Right cardiac atrium (tissue), 5 donors: Measurements from ENCODE around the gene MORN1. TPM values are rescaled to one million over a fixed set of nuclear protein-coding genes. Genes with fewer than 3 reads are reported as not detected.

Experiments used
- ATAC-seq, 2 donors: fragments of 200-7000 bp; cut with Tn5 transposase; one replicate each; pipeline versions ENCODE4 v1.8.0 to v1.9.1; 2020; ENCODE audit warnings: moderate library complexity in 2 of 2, mild to moderate bottlenecking in 1 of 2
- DNase-seq, 3 donors: peaks; one replicate each; pipeline ENCODE4 v3.0.0-alpha.2; 2020
- H3K27ac ChIP-seq: one replicate; pipeline ENCODE4 v1.5.1; 2013; ENCODE audit warnings: mild to moderate bottlenecking, low read length, control low read depth, moderate library complexity
- H3K27me3 ChIP-seq: one replicate; pipeline ENCODE4 v1.6.1; 2013; ENCODE audit not compliant: control insufficient read depth, insufficient read depth
- H3K4me1 ChIP-seq: one replicate; pipeline ENCODE4 v1.6.1; 2013; ENCODE audit warnings: low read length; ENCODE audit not compliant: control insufficient read depth, insufficient read depth
- H3K4me3 ChIP-seq: one replicate; pipeline ENCODE4 v1.5.1; 2013; ENCODE audit warnings: low read length, control low read depth
- H3K9me3 ChIP-seq: one replicate; pipeline ENCODE4 v1.6.1; 2013; ENCODE audit warnings: low read length; ENCODE audit not compliant: control insufficient read depth
- WGBS: extraction: QIAGEN DNeasy Blood & Tissue Kit; methylation state at CpG from one replicate; pipeline ENCODE4 v1.1.7; 2013; 5-methylcytosine and 5-hydroxymethylcytosine counted together
- intact Hi-C, 4 donors: fragments of 100-400 bp; cut with DNase I; formaldehyde crosslinking; loops; one replicate each; pipeline versions ENCODE4 v1.11.0 to v1.14.0; 2022 to 2023
- polyA plus RNA-seq: library from polyadenylated mRNA; stranded (reverse); fragments of 200-250 nt; gene quantifications from one replicate; pipeline ENCODE4 v1.2.3, GENCODE V29; 2013
- total RNA-seq, 4 donors: library from RNA; stranded (reverse); fragmentation: NEBNext Ultra II Directional; extraction: Animal tissue kit (Norgen Biotek cat#: 25700); gene quantifications; one replicate each; pipeline ENCODE4 v1.2.1, GENCODE V29; 2021
- donor health status: healthy with polysubstance abuse.
- donor health status: DM: no; HTN: yes; CAD: no.
- donor health status: DM: no; HTN: no; CAD: no.
- donor health status: DM: no; HTN: yes; CAD: no; lungs with severe emphysema.
- donor health status: DM: yes; HTN: yes; CAD: no.

MORN1 gene
- total and polyA plus RNA-seq, 5 donors, result 3.2 to 5.1 (median 4.1) TPM

- ATAC-seq (no peak), DNase-seq (peak; percentile 26 to 66 (median 59))
- Histone ChIP-seq H3K27ac (peak overlapping the region; percentile 1), H3K9me3 (no peaks in the 10 kb centered on the region), H3K4me3 (no peak overlapping the region), H3K27me3 (no peaks in the 10 kb centered on the region), H3K4me1 (peaks cover 63% of the 10 kb centered on the region)
- WGBS, result 52% methylated on average over 24 of the region's 24 CpGs
- intact Hi-C loops, result no loop called here
Observed at GRCh38 chr1:2274231-2274928, 117.0 kb downstream of the MORN1 start.

- H3K9me3 ChIP-seq, result no peaks in the 10 kb centered on the region
- ATAC-seq (peak; percentile 3 to 8), DNase-seq (peak; percentile 31 to 63 (median 53))
- peak overlapping the region; percentile 0 for H3K27ac ChIP-seq
- intact Hi-C loops, result no loop called here
- H3K4me3 ChIP-seq, result no peak overlapping the region
- no peaks in the 10 kb centered on the region for H3K27me3 ChIP-seq
- WGBS, result 72% methylated on average over 29 of the region's 29 CpGs
- peaks cover 62% of the 10 kb centered on the region for H3K4me1 ChIP-seq
Observed at GRCh38 chr1:2273401-2274090, 117.8 kb downstream of the MORN1 start.

GRCh38 chr1:2272686-2273400, 118.5 kb downstream of the MORN1 start:
- intact Hi-C loops, result no loop called here
- DNase-seq, result peak; percentile 14 to 60 (median 44)
- H3K4me3 ChIP-seq, result no peak overlapping the region
- peak overlapping the region; percentile 0 for H3K27ac ChIP-seq
- peaks cover 62% of the 10 kb centered on the region for H3K4me1 ChIP-seq
- WGBS, result 62% methylated on average over 28 of the region's 28 CpGs
- H3K9me3 ChIP-seq, result no peaks in the 10 kb centered on the region
- H3K27me3 ChIP-seq, result no peaks in the 10 kb centered on the region
- no peak for ATAC-seq

- DNase-seq (peak; percentile 48 to 75 (median 67)), ATAC-seq (no peak)
- 39% methylated on average over 23 of the region's 23 CpGs for WGBS
- intact Hi-C loops, result no loop called here
- no peak overlapping the region for H3K4me3 ChIP-seq
- H3K27ac ChIP-seq, result no peak overlapping the region
- H3K27me3 ChIP-seq, result no peaks in the 10 kb centered on the region
- H3K4me1 ChIP-seq, result peaks cover 69% of the 10 kb centered on the region
- no peaks in the 10 kb centered on the region for H3K9me3 ChIP-seq
Observed at GRCh38 chr1:2271841-2272655, 119.3 kb downstream of the MORN1 start.

Other genes with a start within 250 kb of the MORN1 start
- 10 to 100 TPM; 35.5 to 49.3 (median 37.2) TPM for gene FAAP20, start 196.8 kb downstream of the MORN1 start, total RNA-seq
- 56.3 TPM for gene FAAP20, start 196.8 kb downstream of the MORN1 start, polyA plus RNA-seq
- gene SKI, start 163.2 kb downstream of the MORN1 start, total RNA-seq, result 10 to 100 TPM; 56.7 to 83.1 (median 68.9) TPM
- 35.6 TPM for gene SKI, start 163.2 kb downstream of the MORN1 start, polyA plus RNA-seq
- 10 to 100 TPM; 83.6 to 93.9 (median 89.6) TPM for gene RER1, start 287 bp upstream of the MORN1 start, total RNA-seq
- 50.3 TPM for gene RER1, start 287 bp upstream of the MORN1 start, polyA plus RNA-seq
- gene PEX10, start 21.0 kb upstream of the MORN1 start, total RNA-seq, result 10 to 100 TPM; 11.4 to 15.5 (median 13.6) TPM
- 16.0 TPM for gene PEX10, start 21.0 kb upstream of the MORN1 start, polyA plus RNA-seq
- under 1 TPM in 3 of 4 donors, not detected in 1; 0.08 to 0.64 (median 0.09) TPM for gene PLCH2, start 84.7 kb upstream of the MORN1 start, total RNA-seq
- 0.16 TPM for gene PLCH2, start 84.7 kb upstream of the MORN1 start, polyA plus RNA-seq
- gene PANK4, start 135.0 kb upstream of the MORN1 start, total RNA-seq, result 10 to 100 TPM; 35.2 to 51.3 (median 45.1) TPM
- gene PANK4, start 135.0 kb upstream of the MORN1 start, polyA plus RNA-seq, result 38.7 TPM
- 1 to 10 TPM in 2 of 4 donors, under 1 TPM in 2; 0.61 to 1.8 (median 1.2) TPM for gene HES5, start 138.7 kb upstream of the MORN1 start, total RNA-seq
- gene HES5, start 138.7 kb upstream of the MORN1 start, polyA plus RNA-seq, result 0.52 TPM
- gene TNFRSF14, start 164.8 kb upstream of the MORN1 start, total RNA-seq, result 10 to 100 TPM; 17.6 to 25.5 (median 21.8) TPM
- gene TNFRSF14, start 164.8 kb upstream of the MORN1 start, polyA plus RNA-seq, result 27.6 TPM
- gene PRXL2B, start 195.2 kb upstream of the MORN1 start, total RNA-seq, result 10 to 100 TPM in 2 of 4 donors, 1 to 10 TPM in 2; 8.0 to 11.8 (median 10.4) TPM
- gene PRXL2B, start 195.2 kb upstream of the MORN1 start, polyA plus RNA-seq, result 9.3 TPM
- 1 to 10 TPM in 1 of 4 donors, under 1 TPM in 3; 0.32 to 1.5 (median 0.83) TPM for gene MMEL1, start 241.5 kb upstream of the MORN1 start, total RNA-seq
- gene MMEL1, start 241.5 kb upstream of the MORN1 start, polyA plus RNA-seq, result 1.7 TPM